ENCODE measurements around the gene VOPP1. TPM values are rescaled to one million over a fixed set of nuclear protein-coding genes. Genes with fewer than 3 reads are reported as not detected.

VOPP1 gene
- total RNA-seq, 1 donor from 2014 or later, result 50.7 TPM

- peaks cover 43% of the 10 kb centered on the region for H3K4me1 Mint-ChIP-seq
- TF ChIP-seq, protein P1, sequence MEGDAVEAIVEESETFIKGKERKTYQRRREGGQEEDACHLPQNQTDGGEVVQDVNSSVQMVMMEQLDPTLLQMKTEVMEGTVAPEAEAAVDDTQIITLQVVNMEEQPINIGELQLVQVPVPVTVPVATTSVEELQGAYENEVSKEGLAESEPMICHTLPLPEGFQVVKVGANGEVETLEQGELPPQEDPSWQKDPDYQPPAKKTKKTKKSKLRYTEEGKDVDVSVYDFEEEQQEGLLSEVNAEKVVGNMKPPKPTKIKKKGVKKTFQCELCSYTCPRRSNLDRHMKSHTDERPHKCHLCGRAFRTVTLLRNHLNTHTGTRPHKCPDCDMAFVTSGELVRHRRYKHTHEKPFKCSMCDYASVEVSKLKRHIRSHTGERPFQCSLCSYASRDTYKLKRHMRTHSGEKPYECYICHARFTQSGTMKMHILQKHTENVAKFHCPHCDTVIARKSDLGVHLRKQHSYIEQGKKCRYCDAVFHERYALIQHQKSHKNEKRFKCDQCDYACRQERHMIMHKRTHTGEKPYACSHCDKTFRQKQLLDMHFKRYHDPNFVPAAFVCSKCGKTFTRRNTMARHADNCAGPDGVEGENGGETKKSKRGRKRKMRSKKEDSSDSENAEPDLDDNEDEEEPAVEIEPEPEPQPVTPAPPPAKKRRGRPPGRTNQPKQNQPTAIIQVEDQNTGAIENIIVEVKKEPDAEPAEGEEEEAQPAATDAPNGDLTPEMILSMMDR (conservative IDR thresholded peaks at IDR 0.05), result no peak
- peaks cover 4% of the 10 kb centered on the region for H3K36me3 Mint-ChIP-seq (ENCODE audit: low read depth)
- no peak for DNase-seq (ENCODE audit: low read depth, low spot score)
- H3K27me3 Mint-ChIP-seq (ENCODE audit: low read depth), result no peaks in the 10 kb centered on the region
- no peak overlapping the region for H3K27ac Mint-ChIP-seq (ENCODE audit: unreplicated experiment)
- no peak overlapping the region for H3K4me3 Mint-ChIP-seq
- H3K9me3 Mint-ChIP-seq, result no peaks in the 10 kb centered on the region
Measured at GRCh38 chr7:55521512-55521911, 50.8 kb downstream of the VOPP1 start.

DNA sequence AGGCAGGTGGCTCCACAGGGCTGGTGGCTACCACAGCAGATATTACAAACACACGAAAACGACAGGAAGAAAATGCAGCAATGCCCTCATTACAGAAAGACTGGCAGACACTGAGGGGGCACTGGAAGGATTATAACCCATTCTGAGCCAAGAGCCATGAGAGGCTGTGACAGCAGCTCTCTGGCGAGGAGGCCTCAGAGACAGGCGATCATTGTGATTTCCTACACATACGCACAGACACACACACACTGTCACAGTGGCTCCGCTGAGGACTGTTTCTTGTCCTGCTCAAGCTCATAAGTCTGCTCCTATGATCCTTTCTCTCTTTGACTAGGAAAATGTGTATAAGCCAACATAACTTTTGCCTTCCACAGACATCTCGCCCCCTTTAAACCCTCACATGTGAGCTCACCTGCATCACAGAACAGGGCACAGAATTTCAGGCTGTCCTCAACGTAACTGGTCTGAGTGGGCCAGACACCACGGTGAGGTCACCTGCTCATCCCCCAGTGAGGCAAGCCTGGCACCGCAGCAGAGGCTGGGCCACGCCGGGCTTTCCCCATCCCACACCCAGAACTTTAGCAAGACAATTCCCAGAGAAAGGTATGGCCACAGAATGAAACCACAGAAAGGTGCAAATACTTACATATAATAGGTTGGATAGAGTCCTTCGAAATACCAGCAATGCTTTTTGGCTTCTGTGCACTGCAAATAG, 51.7 kb downstream of the VOPP1 start:
- Mint-ChIP-seq H3K27me3 (ENCODE audit: low read depth) (no peaks in the 10 kb centered on the region), H3K4me3 (no peak overlapping the region), H3K36me3 (ENCODE audit: low read depth) (peaks cover 4% of the 10 kb centered on the region), H3K4me1 (peaks cover 35% of the 10 kb centered on the region), H3K9me3 (no peaks in the 10 kb centered on the region), H3K27ac (ENCODE audit: unreplicated experiment) (no peak overlapping the region)
- TF ChIP-seq, protein P1 (conservative IDR thresholded peaks at IDR 0.05), result no peak
- no peak for DNase-seq (ENCODE audit: low read depth, low spot score)

- Mint-ChIP-seq H3K27me3 (ENCODE audit: low read depth) (no peaks in the 10 kb centered on the region), H3K9me3 (no peaks in the 10 kb centered on the region), H3K36me3 (ENCODE audit: low read depth) (peaks cover 4% of the 10 kb centered on the region), H3K27ac (ENCODE audit: unreplicated experiment) (no peak overlapping the region), H3K4me3 (no peak overlapping the region), H3K4me1 (peaks cover 35% of the 10 kb centered on the region)
- TF ChIP-seq, protein P1 (conservative IDR thresholded peaks at IDR 0.05), result no peak
- no peak for DNase-seq (ENCODE audit: low read depth, low spot score)
Measured at GRCh38 chr7:55518836-55519235, 53.5 kb downstream of the VOPP1 start.

DNA sequence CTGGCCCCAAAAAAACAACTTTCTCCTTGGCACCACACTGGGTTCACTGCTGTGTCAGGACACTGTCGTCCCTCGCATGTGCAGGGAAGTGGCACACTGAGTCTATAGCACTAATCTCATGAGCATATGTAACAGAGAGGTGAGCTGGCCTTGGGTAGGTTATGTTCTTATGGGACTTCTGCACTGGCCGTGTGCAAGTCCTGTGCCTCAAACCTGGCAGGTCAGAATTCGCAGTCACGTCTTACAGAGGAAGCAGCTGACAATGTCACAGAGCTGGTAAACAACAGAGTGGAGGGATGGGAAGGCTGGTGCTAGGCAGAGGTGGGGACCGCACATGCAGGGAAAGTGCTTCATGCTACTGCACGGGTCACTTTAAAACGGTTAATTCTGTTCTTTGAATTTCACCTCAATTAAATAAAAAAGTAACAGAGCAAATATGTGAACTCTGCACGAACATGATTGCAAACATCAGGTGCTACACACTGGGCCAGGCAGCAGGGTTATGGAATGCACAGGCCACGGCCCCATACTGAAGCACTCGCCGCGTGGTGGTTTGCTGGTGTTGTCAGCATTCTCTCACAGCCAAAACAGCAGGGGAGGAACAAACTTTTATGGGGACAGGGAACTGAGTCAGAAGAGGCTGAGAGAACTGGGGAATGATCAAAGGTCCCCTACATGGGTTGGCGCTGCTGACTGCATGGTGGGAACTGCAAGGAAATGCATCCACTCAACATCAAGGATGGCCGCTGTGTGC, 54.2 kb downstream of the VOPP1 start:
- Mint-ChIP-seq H3K27ac (ENCODE audit: unreplicated experiment) (no peak overlapping the region), H3K27me3 (ENCODE audit: low read depth) (no peaks in the 10 kb centered on the region), H3K36me3 (ENCODE audit: low read depth) (peaks cover 4% of the 10 kb centered on the region), H3K4me3 (no peak overlapping the region), H3K9me3 (no peaks in the 10 kb centered on the region), H3K4me1 (peaks cover 31% of the 10 kb centered on the region)
- DNase-seq (ENCODE audit: low read depth, low spot score), result no peak
- TF ChIP-seq, protein P1 (conservative IDR thresholded peaks at IDR 0.05), result no peak

GRCh38 chr7:55517191-55517633, 55.1 kb downstream of the VOPP1 start:
- H3K36me3 Mint-ChIP-seq (ENCODE audit: low read depth), result peaks cover 4% of the 10 kb centered on the region
- H3K4me1 Mint-ChIP-seq, result peaks cover 31% of the 10 kb centered on the region
- DNase-seq (ENCODE audit: low read depth, low spot score), result no peak
- TF ChIP-seq, protein P1 (conservative IDR thresholded peaks at IDR 0.05), result no peak
- no peak overlapping the region for H3K27ac Mint-ChIP-seq (ENCODE audit: unreplicated experiment)
- H3K4me3 Mint-ChIP-seq, result no peak overlapping the region
- H3K27me3 Mint-ChIP-seq (ENCODE audit: low read depth), result no peaks in the 10 kb centered on the region
- no peaks in the 10 kb centered on the region for H3K9me3 Mint-ChIP-seq
